HG03039 (cell line): ENCODE measurements around the gene GPC1.

Experiments used
- ATAC-seq: cut with Tn5 transposase; IDR thresholded peaks from one replicate; pipeline ENCODE4 v1.9.1; 2021; ENCODE audit warnings: mild to moderate bottlenecking, moderate library complexity; ENCODE audit not compliant: unreplicated experiment

GPC1 gene

DNA sequence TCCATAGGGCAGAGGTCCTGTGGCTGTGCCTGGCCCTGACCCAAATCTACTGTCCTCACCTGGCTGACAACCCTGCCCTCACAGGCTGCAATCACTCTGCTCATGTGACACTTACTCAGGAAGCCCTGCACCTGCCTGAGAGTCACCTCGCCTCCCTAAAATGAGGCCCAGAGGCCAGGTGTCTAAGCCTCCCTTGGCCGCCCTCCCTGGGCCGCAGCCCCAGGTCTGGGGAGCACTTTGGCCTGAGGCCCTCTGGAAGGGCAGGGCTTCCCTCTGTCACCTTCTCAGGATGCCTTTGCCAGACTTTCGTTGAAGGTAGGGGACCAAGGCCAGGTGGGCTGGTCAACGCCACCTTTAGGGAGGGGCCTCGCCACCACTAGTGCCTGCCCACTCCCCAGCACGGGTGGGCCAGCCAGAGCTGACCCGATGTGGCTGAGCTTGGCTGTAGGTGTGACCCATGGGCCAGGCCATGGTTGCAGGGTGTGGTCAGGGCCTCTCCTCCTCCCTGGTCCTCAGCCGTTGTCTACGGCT lies 6.1 kb upstream of the GPC1 start:
- no peak for ATAC-seq

DNA sequence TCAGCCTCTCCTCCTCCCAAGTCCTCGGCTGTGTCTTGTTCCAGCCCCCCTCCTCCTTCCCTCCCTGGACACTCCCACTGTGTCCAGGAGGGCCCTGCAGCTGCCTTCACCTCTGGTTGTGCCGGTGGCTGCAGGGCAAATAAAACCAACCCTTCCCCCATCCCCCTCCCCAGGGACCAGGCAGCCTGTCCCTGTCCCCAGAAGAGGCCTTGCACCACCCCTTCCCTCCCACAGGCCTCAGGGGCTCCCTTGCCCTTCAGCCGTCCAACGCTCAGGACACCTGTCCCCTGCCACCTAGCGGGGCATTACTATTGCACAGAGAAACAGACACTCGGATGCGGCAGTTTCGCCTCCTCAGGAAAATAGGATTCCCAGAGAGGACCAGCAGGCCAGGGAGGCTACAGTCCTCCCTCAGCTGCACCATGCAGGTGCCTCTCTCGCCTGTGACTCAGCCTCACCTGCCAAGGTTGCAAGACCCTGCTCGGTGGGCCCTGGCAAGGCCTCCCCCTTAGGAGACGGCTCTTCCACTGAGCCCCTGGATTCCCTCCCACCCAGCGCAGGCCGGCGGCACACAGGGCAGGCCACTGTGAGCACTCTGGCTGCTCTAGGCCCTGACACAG lies 5.5 kb upstream of the GPC1 start:
- ATAC-seq, result no peak

DNA sequence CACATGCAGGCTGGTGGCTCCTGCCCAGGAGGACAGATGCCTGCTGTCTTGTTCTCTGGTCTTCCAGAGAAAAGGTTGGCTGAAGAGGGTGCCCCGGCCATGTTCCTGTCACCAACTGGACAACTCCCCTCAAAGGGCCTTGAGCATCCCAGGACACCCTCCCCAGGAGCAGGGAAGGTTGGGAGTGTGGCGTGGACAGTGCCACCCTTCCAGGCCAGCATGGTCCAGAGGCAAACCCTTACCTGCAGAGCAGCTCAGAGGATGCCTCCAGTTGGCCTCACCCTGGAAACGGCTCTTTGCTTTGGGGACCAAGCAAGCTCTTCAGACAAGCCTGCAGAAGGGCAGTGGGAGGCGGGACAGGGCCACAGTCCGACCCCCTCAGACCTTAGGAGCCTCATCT lies 4.9 kb upstream of the GPC1 start:
- ATAC-seq, result no peak

DNA sequence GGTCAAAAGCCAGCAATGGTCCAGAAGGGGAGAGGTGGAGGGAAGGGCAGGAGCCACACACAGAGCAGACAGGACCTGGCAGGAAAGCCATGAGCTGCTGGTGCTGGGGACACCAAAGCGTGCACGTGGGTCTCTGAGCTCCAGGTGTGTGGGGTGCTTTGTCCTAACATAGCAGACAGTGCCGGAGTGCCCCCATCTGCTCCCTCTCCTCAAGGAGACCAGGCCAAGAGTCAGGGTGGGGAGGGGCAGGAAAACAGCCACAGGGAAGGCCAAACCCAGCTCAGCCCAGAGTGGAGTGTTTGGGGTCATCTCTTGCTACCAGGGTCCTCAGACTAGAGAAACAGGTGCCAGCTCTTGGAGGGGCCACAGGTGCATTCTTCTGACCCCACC lies 4.2 kb upstream of the GPC1 start:
- no peak for ATAC-seq

DNA sequence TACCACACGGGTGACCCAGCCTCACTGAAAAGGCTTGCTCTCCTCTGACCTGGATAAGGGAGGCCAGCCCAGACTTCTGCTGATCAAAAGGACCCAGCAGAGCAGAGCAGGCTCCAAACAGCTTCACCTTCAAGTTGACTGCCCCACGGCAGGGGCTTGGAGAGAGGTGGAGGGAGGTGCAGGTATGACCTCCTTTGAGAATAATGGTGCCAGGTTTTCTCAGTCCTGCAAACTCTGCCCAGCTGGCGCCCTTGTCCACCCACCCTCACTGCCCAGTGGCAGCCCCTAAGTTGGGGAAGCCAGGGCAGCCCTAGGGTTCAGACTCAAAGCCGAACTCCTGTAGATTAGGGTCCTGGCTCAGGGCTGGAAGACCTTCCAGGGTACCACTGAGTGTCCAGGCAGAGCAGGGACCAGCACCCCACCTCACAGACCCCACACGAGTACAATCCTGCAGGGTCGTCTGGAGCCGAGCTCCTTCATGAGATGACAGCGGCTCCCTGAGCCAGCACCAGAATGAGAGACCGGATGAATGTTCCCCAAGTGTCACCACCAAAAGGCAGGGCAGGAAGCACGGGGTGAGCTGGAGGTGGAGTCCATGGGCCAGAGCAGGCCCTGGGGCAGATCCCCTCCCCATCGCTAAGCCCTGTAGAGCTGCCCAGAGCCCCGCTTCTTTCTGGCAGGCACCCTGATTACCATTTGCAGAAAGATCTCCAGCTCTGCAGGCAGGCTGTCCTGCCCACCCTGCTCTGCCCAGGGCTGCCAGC lies 3.6 kb upstream of the GPC1 start:
- no peak for ATAC-seq

DNA sequence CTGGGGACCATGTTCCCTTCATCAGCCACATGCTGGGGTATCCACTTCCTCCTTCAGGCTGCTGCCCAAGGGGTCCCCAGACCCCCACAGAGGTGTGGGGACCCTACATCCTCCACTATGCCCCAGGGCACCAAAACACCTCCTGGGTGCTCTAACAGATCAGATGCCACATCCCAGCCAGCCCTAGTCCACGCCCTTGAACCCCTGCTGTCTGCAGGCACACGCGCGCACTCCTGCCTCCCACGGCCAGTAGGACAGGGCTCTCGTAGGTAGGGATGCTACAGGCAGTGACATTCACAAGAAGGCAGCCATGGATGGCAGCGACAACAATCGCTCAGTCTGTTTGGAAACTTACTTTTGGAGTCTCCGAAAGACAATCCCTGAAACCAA lies 3.0 kb upstream of the GPC1 start:
- no peak for ATAC-seq

DNA sequence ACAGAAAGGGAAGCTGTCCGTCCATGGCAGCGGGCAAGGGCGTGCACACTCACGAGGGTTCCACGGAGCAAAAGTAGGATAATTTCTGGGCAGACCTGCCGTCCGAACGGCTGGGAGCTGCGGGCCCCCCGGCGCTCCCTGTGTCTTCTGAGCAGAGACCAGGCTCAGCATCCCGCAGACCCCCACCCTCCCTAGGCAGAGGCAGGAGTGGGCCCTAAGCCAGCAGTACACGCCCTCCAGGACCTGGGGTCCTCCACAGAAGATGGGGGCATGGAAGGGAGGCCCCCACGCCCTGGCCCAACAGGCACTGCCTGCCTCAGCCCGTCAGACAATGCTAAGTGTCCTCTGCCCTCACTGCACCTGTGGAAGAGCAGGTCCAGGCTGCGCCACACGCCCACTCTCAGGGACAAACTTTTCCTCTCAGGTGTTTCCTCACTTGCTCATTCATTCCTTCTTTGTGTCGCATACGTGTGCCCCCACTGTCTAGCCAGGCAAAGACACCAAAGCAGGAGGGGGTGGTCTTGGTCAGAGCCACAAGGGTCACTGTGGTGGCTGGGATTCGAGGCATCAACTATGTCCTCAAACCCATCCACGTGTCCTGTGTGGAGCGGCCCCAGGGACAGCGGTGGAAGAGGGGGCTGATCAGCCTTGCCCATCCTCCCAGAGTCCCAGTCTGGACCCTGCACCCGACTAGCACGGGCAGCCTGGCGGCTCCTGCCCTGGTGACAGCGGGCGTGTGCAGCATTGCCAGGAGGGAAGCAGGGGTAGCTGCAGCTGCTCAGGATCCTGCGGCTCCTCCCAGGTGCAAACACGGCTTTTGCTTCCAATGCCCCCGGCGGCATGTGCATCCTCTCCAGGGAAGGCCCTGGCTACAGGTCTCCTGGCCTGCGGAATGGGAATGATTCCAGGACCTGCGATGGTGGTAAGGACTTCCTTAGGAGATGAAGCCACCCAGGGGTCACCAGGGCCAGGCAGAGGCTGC lies 2.4 kb upstream of the GPC1 start:
- ATAC-seq, result no peak

DNA sequence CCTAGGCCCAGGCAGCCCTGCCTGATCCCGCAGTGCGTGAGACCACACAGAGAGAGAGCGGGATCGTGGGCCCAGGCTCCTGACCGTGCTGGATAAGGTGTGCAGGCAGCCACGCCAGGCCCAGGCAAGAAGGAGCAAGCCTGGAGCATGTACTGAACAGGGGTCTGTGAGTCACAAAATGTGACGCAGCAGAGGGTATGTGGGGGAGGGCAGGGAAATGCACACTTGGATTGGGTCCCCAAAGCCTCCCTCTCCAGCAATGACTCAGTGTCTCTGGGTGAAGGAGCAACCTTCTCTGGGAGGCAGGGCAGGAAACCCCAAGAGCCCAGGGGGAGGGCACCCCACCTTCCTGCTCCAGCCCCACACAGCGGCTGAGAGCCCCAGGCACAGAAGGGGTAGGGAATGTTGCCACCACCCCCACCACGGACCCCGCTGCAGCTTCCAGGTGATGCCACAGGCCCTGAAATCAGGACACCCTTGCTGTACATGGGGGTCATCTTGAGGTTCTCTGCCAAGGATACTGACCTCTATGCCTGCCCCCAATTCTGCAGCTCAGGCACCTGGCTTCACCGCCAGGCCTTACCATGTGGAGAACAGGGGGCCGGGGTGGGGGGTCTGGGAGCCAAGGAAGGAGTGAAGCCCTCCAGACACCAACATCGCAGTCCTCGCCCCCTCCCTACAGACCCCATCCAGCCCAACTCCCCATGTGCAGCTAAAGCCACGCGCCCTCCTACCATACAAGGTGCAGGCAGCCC lies 1.3 kb upstream of the GPC1 start:
- ATAC-seq, result no peak

DNA sequence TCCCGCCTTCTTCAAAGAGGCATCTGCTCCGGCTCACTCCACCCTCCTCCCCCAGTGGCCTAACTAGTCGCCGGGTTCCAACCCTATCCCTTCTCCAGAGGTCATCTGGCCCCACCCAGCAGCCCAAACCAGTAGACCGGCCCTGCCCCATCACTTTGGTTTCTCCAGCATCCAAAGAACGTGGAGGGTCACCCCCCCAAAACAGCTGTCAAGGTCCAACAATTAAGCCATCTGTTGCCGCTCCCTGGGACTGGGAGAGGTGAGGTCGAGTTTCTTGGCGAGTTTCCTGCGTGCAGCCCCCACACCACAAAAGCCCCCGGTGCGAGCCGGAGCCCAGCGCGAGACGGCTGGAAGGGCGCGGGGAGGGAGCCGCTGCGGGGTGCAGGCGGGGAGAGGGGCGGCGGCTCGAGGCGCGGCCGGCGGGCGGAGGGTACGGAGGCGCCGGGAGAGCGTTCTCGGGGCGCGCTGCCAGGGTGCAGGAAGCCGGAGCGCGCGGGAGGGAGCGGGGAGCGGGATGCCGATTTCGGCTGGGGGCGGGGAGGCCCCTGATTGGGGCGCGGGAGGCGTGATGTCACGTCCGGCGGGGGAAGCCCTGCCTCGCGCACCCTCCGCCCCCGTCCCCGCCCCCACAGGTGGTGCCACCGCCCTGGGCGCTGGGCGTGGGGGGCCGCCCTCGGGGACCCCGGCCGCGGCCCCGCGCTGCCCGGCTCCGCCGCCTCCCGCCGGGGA lies 571 bp upstream of the GPC1 start:
- peak; percentile 44 for ATAC-seq

DNA sequence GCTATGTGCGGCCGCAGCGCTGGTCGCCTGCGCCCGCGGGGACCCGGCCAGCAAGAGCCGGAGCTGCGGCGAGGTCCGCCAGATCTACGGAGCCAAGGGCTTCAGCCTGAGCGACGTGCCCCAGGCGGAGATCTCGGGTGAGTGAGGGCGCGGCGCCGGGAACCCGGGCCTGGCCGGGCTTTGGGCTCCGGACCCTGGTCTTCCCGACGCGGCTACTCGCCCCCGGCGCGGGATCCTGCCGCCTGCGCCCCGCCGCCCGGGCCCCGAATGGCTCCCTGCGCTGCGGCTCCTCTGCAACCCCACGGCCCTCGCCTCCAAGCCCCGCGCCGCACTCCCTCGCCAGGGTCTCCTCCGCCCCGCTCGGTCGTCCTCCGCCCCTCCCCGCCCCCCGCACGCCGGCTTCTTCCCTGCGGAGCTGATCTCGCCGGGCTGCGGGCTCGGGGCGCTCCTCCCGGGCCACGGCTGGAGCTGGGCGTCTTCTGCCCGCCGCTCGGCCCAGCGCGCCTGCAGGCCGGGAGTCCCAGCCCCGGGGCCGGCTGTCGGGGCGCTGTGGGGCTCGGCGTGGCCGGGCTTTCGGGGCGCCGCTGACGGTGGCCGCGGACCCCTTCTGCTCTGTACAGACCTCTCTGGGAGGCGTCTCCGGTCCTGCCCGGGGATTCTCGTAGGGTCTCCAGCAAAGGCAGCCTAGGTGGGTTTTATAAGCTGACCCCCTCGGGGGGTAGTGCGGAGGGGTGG lies 652 bp downstream of the GPC1 start:
- ATAC-seq, result peak; percentile 5

DNA sequence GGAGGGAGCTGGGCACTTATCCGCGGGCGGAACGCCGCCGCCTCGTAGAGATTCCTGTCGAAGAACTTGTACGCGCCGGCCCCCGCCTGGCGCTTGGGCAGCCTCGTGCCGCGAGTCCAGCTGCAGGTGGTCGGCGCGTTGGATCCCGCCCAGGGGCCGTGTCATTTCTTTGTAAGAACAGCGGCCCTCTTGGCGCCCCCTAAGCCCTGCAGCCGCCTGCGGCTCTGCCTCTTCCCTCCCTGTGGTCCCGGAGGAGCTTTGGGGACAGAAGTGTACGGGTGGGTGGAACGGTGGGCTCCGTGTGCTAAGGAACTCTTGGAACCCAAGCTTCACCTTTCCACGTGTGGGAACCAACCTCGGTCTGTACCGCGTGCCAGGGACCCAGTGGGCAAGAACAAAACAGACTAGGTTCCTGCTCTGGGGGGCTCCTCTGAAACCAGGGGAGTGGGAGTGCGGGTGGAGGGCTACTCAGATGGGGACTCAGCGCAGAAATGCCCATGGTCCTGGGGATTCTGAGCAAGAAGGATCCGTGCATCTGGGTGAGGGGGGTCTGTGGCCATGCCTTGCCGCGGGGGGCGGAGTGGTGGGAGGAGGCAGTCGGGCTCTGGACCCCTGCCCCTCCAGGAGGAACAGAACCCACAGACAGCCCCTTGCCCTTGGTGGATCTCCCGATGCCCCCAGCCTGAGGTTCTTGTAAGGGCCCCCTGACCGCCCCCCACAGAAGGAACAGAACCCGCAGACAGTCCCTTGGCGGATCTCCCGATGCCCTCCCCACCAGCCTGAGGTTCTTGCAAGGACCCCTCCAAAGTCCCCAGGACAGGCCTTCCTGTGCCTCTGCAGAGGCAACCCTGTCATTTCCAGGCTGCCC lies 1.5 kb downstream of the GPC1 start:
- no peak for ATAC-seq

DNA sequence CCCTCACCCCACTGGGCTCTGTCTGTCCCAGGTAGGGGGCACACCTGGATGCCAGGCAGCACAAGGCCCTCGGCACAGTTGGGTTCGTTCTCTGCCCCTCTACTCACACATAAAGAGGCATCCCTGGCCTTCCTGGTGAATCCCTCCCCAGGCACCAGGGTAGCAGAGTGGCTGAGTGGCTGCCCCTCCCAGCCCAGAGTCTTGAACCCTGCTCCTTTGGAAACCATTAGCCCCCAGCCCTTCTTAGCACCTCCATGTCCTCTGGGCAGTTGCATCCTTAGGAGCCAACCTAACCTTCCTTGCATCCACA lies 2.0 kb downstream of the GPC1 start:
- no peak for ATAC-seq

DNA sequence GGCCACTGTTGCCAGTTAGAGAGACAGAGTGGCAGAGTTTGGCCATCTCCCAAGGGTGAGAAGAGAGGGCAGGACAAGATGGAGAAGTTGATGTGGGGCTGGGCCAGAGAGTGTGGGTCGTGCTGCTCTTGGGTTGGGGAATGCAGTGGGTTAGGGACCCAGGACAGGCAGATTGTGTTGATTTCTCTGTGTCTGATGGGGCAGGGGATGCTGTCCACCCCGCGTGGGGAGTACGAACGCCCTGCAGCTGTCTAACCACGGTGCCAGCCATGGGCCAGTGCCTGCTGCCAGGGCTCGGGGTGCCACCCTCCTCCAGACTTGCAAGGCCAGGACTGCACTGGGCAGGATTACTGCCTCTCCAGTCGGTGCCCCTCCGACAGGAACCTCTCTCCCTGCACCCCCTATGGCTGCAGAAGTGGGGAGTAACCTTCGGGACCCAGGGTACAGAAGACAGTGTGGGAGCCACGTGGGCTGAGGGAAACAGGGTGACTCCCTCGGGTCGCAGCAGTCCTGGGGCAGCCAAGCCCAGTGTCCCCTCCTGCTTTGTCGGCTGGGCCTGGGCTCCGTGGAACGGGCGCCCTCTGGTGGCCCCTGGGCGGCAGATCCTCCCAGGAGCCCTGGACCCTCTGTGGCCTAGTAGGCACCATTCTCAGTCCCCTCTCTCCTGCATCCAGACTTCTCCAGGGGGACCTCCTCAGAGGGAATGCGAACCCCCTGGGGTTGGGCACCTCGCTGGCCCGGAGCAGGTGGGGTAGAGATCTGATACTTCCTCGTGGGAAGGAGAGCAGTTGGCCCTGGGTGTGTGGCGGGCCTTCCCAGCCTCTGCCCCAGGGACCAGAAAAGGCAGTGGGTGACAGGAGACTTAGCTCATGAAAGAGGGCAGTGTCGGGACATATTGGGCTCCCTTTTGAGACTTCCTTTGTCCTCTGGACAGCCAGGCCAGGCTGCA lies 2.7 kb downstream of the GPC1 start:
- ATAC-seq, result no peak

DNA sequence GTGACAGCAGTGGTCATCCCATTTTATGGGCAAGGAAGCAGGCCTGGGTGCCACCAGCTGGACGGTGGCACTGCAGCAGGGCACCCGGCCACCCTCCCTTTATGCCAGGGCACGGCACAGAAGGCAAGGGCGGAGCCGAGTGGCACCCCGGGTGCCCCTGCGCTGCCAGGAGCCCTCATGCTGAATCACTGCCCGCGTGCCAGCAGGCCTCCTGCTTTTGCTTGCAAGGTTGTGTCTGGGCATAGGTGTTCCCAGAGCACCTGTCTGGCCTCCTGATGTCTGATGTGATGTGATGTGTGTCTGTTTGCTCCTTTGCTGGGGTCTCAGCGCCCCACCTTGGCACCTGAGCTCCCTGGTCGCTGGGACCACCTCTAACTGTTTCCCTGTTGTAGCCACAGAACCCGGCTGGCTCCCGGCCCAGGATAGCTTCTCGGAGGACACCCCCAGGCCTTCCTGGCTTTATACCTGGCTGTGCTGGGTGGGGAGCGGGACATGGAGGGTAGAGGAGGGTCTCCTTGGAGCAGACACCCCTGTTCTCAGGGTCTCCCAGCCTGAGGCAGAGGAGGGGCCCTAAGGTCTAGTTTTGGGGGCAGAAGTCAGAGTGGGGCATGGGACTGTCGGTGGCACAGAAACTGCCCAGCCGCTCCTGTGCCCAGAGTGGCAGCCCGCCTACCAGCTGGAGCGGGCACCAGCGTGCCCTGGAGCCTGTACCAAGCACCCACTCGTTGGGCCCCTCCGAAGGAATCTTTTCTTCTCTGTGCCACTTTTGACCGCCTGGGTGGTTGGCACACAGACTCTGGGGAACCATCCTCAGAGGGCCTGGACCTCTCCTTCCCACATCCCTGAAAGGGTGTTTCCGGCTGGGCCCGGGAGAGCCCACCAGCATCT lies 3.6 kb downstream of the GPC1 start:
- no peak for ATAC-seq

DNA sequence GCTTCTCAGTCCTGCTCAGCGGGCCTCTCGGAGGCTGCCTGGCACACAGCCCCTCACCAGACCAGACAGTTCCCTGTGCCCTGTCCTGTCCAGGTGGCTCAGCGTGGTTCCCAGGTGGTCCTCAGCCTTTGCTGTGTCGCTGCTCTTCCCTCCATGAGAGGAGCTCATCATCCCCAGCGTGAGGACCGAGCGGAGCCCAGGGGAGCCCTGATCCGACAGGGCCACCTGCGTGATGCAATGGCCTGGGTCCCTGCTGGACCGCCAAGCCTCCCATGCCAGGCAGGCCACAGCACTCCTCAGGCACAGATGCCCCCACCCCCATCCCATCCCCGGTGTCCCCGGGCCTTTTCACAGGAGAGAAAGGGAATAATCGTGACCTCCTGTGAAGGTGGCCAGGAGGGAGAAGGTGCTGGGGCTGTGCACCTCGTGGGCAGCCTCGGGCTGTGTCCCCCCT lies 4.3 kb downstream of the GPC1 start:
- no peak for ATAC-seq

DNA sequence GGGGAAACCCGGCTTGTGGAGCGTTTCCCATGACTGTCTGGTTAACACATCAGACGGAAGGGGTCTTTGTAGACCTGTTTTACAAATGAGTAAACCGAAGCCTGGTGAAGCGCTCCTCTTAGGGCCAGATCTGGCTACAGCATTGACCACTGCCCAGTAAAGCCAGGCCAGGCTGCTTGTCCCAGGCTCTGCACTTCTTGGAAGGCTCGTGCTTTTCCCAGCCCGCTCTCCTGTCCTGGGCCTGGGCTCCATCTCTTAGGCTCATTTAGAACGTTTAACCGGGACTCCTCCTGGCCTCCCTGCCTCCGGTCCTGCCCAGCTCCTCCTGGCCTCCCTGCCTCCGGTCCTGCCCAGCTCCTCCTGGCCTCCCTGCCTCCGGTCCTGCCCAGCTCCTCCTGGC lies 4.8 kb downstream of the GPC1 start:
- ATAC-seq, result no peak
